Measurements from ENCODE around the gene ZW10.

- TF ChIP-seq ZNF331 (CRISPR knock-in tag; IDR thresholded peaks at IDR 0.05; ENCODE audit: low read depth) (no peak), REST (IDR thresholded peaks at IDR 0.05; ENCODE audit: unreplicated experiment) (no peak), CTCF (conservative IDR thresholded peaks at IDR 0.05; ENCODE audit: low read depth in 2 of 2) (peak; percentile 68 to 88), POLR2AphosphoS5 (IDR thresholded peaks at IDR 0.05; ENCODE audit: low read depth) (no peak), EZH2 (IDR thresholded peaks at IDR 0.05; ENCODE audit: low read depth, unreplicated experiment) (no peak), STAT1 (IDR thresholded peaks at IDR 0.05; ENCODE audit: unreplicated experiment) (no peak), EZH2phosphoT487 (IDR thresholded peaks at IDR 0.05; ENCODE audit: unreplicated experiment) (no peak), JUNB (IDR thresholded peaks at IDR 0.05; ENCODE audit: unreplicated experiment) (no peak), CREB1 (CRISPR knock-in tag; IDR thresholded peaks at IDR 0.05; ENCODE audit: low read depth) (no peak), ETS1 (IDR thresholded peaks at IDR 0.05) (no peak), NANOG (IDR thresholded peaks at IDR 0.05; ENCODE audit: borderline replicate concordance) (no peak), ZNF114 (CRISPR knock-in tag; IDR thresholded peaks at IDR 0.05) (no peak)
These were observed 42.4 kb downstream of the ZW10 start for GRCh38 chr11:113730887-113731726.
